ENCODE data around the gene EFCAB12. TPM values are rescaled to one million over a fixed set of nuclear protein-coding genes. Genes with fewer than 3 reads are reported as not detected.

Gene EFCAB12
- total RNA-seq, result 1 to 10 TPM in 2 of 3 donors, under 1 TPM in 1; 0.32 to 1.3 (median 1.0) TPM

DNA sequence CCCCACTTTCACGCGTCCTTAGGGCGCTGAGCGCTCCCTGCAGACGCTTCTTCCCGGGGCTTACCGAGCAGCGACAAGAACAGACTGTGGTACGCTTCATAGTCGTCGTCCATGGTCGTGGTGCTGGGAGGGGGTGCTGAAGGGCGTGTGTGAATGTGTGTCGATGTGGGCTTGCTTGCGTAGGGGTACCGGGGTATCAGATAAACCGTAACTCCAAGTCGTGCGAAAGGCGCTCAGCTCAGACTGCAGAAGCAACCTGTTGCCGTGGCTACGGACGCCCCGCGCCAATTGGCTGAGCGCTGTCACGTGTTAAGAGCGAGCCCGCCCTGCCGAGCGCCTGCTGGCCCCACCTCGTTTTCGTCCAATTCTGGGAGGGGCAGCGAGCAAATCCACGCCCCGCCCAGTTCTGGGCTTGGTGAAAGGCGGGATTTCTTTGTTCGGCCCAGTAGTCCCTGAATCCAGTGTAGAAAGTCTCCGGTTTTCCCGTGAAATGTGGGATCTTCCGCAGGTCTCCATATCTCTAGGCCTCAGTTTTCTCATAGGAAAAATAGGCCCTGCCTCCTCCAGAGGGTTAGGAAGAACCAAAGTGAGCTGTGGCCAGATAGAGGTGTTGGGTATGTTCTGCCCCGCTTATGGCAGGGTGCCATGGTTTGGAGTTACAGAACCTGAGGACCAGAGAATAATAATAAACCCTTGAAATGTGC, at the start of gene EFCAB12:
TSS of gene EFCAB12 (minus strand) at position 261 of the 704 bp plus-strand sequence. CDS start at position 113, 148 bp downstream.
- Histone ChIP-seq H3K4me3 (peak within 1 kb of the TSS; percentile 38 to 69 (median 58)), H3K36me3 (no peaks in the 10 kb centered on the region), H3K27me3 (no peaks in the 10 kb centered on the region), H3K27ac (peak within 1 kb of the TSS; percentile 66 to 69), H3K9me3 (no peaks in the 10 kb centered on the region), H3K4me1 (no peaks in the 10 kb centered on the region)
- DNase-seq (ENCODE audit: low spot score in 2 of 2), result peak; percentile 93 to 96
- intact Hi-C loops (cut with DNase I; ENCODE audit: low total_unique reads), result no loop called here
- TF ChIP-seq, protein P1, sequence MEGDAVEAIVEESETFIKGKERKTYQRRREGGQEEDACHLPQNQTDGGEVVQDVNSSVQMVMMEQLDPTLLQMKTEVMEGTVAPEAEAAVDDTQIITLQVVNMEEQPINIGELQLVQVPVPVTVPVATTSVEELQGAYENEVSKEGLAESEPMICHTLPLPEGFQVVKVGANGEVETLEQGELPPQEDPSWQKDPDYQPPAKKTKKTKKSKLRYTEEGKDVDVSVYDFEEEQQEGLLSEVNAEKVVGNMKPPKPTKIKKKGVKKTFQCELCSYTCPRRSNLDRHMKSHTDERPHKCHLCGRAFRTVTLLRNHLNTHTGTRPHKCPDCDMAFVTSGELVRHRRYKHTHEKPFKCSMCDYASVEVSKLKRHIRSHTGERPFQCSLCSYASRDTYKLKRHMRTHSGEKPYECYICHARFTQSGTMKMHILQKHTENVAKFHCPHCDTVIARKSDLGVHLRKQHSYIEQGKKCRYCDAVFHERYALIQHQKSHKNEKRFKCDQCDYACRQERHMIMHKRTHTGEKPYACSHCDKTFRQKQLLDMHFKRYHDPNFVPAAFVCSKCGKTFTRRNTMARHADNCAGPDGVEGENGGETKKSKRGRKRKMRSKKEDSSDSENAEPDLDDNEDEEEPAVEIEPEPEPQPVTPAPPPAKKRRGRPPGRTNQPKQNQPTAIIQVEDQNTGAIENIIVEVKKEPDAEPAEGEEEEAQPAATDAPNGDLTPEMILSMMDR (IDR thresholded peaks at IDR 0.05), result no peak
- peak; percentile 26 to 38 (median 35) for TF ChIP-seq POLR2AphosphoS5 (IDR thresholded peaks at IDR 0.05)
- TF ChIP-seq POLR2A (IDR thresholded peaks at IDR 0.05), result no peak

GRCh38 chr3:129476586-129476985, 48.1 kb upstream of the EFCAB12 start:
- intact Hi-C loops (cut with DNase I; ENCODE audit: low total_unique reads), result no loop called here
- Histone ChIP-seq H3K4me1 (peaks cover under 1% of the 10 kb centered on the region in 2 donors), H3K4me3 (no peak overlapping the region), H3K27ac (no peak overlapping the region), H3K9me3 (no peaks in the 10 kb centered on the region), H3K36me3 (no peaks in the 10 kb centered on the region), H3K27me3 (no peaks in the 10 kb centered on the region)
- DNase-seq (ENCODE audit: low spot score in 2 of 2), result no peak
- no peak for TF ChIP-seq POLR2AphosphoS5 (IDR thresholded peaks at IDR 0.05)
- TF ChIP-seq POLR2A (IDR thresholded peaks at IDR 0.05), result no peak
- TF ChIP-seq, protein P1 (IDR thresholded peaks at IDR 0.05), result no peak

DNA sequence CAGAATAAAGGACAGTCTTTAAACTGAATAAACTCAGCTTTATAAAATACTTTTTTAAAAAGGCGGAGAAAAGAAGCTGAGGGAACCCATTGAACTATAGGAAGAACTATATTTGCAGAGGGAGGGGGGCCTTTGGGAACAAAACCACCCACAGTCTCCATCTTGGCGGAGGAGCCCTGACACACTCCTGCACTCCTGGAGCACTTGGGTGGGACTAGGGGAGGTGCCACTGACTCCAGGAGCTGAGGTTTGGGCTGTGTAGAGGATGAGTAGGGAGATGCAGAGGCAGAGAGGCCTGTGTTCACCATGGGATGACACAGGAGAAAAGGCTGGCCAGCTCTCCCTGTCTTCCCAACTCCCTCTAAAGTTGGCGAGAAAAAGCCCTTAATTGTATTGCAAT, 47.4 kb upstream of the EFCAB12 start:
- H3K27ac ChIP-seq, result no peak overlapping the region
- H3K4me3 ChIP-seq, result no peak overlapping the region
- H3K4me1 ChIP-seq, result no peaks in the 10 kb centered on the region
- H3K27me3 ChIP-seq, result no peaks in the 10 kb centered on the region
- intact Hi-C loops (cut with DNase I; ENCODE audit: low total_unique reads), result no loop called here
- no peaks in the 10 kb centered on the region for H3K9me3 ChIP-seq
- TF ChIP-seq POLR2A (IDR thresholded peaks at IDR 0.05) (no peak), POLR2AphosphoS5 (IDR thresholded peaks at IDR 0.05) (no peak)
- TF ChIP-seq, protein P1 (IDR thresholded peaks at IDR 0.05), result no peak
- no peak for DNase-seq (ENCODE audit: low spot score in 2 of 2)
- H3K36me3 ChIP-seq, result no peaks in the 10 kb centered on the region

- H3K4me1 ChIP-seq, result no peaks in the 10 kb centered on the region
- no peak overlapping the region for H3K4me3 ChIP-seq
- no peak for DNase-seq (ENCODE audit: low spot score in 2 of 2)
- TF ChIP-seq, protein P1 (IDR thresholded peaks at IDR 0.05), result no peak
- no peak for TF ChIP-seq POLR2AphosphoS5 (IDR thresholded peaks at IDR 0.05)
- intact Hi-C loops (cut with DNase I; ENCODE audit: low total_unique reads), result no loop called here
- H3K9me3 ChIP-seq, result no peaks in the 10 kb centered on the region
- H3K27me3 ChIP-seq, result no peaks in the 10 kb centered on the region
- H3K27ac ChIP-seq, result no peak overlapping the region
- H3K36me3 ChIP-seq, result no peaks in the 10 kb centered on the region
Measured at GRCh38 chr3:129474984-129475804, 46.8 kb upstream of the EFCAB12 start.

GRCh38 chr3:129473769-129474152, 45.3 kb upstream of the EFCAB12 start:
- Histone ChIP-seq H3K36me3 (no peaks in the 10 kb centered on the region), H3K27me3 (no peaks in the 10 kb centered on the region), H3K27ac (no peak overlapping the region), H3K9me3 (no peaks in the 10 kb centered on the region), H3K4me3 (no peak overlapping the region), H3K4me1 (no peaks in the 10 kb centered on the region)
- intact Hi-C loops (cut with DNase I; ENCODE audit: low total_unique reads), result no loop called here
- no peak for TF ChIP-seq POLR2A (IDR thresholded peaks at IDR 0.05)
- TF ChIP-seq, protein P1 (IDR thresholded peaks at IDR 0.05), result no peak
- no peak for TF ChIP-seq POLR2AphosphoS5 (IDR thresholded peaks at IDR 0.05)
- no peak for DNase-seq (ENCODE audit: low spot score in 2 of 2)
